GM21360 (cell line): Measurements from ENCODE around the gene PIP4K2A.

Experiments
- ATAC-seq: cut with Tn5 transposase; IDR thresholded peaks from one replicate; pipeline ENCODE4 v1.9.1; 2021; ENCODE audit warnings: mild to moderate bottlenecking, moderate library complexity; ENCODE audit not compliant: unreplicated experiment

The PIP4K2A gene

DNA sequence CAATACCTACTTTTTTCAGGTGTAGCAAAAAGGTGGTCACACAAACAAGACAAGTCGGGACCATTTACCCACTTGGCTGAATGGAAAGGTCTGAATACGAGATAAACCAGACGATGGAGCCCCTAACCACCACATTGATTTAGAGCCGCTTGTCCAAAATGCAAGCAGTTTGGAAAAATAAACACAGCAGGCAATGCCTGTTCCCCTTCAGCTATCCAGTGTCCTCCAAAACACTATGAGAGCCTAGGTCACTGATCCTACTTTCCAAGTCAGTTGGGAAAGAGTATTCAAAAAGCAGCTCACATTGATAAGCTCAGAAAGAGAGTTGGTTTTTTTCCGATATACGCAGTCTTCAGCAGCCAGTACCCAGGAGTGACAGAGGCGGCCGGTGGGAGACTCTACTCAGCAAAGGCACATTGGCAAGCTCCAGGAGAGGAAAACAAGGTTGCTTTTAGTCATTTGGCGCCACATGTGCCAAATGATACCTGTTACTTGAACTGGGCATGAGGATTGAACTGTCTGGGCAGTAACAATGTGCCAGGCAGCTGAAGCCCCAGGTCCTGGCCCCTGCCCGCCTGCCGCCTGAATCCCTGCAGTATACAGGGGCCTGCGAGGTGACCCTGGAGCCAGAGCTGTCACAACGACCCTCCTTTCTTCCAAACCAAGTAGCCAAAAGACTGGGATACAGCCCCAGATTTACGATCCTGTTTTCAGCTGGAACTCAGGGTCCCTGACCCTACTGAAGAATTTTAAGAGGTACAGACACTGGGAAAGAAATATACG, 109.8 kb downstream of the PIP4K2A start:
- no peak for ATAC-seq

DNA sequence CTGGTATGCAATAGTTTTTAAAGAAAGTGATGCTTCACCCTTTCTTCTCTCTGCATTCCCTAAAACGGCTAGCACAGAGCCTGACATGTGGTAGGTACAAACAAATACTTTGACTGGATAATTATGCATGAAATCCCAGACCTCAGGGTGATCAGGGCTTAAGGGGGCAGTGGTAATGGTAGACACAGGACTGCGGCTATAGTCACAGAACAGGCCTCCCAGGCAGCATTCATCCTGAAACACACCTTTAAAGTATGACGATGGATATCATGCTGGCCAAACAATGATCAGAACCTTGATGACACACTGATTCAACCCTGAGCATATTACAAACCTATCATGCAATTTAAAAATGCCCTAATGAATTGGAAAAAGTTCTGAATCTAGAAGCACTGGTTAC, 110.8 kb downstream of the PIP4K2A start:
- ATAC-seq: no peak

DNA sequence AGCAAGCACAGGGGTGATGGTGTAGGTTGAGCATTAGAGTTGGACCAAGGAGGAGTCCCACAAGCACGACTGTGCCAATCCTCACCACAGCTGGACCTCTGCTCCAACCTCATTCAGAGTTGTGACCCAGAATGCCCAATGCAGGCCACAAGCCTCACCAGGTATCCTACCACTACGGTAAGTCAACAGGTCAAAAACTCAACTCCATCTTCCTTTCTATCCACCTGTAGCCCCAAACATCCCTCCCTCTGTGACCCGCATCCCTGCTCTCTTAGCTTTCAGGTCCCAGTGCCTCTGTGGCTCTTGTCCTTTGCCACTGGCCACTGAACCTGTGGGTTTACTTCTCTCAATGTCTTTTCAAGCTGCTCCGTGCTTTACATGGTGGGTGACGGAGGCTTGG, 112.8 kb downstream of the PIP4K2A start:
- ATAC-seq: no peak

DNA sequence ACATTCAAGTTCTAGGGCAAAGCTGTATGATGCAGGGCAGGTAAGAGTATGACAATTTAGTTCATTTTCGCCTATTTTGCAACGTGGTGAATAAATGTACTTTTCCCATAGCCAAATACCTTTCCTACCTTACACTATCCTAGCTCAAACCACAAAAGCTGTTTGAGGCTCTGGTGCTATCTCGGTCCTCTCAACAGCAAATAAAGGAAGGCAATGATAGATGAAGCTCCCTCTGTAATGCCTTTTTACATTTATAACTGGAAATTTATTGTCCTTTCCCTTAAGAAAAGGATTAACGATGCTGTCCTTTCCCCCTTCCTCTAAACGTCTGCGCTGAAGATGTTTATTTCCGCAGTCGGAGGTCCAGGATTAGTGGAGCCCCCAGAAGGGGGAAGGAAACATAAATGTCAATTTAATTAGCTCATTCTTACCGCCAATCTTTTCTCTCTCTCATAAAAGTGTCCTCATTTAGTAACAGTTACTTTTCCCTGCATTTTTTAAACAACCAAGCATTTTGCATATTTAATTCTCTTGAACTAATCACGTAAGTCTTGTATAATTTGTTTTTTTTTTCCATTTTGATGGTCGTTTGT, 114.6 kb downstream of the PIP4K2A start:
- ATAC-seq: no peak

DNA sequence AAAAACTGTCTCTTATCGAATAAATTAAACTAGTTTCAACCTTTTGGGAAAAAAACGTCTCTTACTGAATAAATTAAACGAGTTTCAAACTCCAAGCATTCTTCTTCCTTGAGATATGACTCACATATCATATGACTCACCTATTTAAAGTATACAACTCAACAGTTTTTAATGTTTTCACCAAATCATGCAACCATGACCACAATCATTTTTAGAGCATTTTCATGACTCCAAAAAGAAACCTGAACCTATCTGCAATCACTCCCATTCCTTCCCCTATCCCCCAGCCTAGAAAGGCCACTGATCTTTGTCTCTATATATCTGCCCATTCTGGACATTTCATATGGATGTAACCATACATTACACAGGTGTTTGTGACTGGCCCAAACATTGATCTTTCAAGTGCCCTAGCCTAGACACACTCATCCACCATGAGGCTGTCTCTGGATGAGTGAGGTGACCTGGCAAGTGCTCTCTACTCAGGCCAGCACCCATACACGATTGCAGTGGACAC, 115.3 kb downstream of the PIP4K2A start:
- ATAC-seq: no peak

DNA sequence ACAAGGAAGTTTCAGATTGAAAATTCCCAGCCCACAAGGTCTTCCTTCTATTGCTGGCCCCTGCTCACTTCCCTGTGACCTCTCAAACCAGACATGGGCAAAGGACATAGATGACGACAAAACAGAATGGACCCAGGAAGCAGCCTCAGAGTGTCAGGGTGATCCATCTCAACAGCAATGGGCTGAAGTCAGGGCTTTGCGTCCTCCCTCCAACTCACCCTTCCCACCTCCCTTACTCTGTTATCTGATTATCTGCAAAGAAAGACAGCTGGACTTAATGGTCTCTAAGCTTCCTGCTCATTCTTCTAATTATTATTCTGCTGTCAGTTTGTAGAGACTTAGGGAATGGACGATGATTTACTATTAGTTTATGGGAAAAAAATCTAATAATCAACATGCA, 115.9 kb downstream of the PIP4K2A start:
- ATAC-seq: no peak

DNA sequence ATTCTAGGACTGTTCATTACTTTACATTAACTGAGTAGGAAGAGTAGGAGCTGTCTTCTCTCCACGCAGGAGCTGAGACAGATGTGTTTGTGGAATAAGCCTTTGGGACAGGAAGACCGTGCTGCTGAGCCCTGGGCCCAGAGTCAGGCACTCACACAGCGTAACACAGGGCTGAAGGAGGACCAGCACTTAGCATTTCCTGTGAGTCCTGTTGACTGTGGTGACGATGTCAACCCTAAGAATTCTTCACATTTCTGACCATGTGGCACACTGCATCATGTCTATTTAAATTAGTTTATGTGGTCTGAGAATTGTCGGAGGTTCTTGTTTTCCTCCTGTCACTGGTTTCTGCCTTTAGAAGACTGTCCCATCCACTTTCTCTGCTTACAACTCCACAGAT, 117.2 kb downstream of the PIP4K2A start:
- ATAC-seq: peak; percentile 48

DNA sequence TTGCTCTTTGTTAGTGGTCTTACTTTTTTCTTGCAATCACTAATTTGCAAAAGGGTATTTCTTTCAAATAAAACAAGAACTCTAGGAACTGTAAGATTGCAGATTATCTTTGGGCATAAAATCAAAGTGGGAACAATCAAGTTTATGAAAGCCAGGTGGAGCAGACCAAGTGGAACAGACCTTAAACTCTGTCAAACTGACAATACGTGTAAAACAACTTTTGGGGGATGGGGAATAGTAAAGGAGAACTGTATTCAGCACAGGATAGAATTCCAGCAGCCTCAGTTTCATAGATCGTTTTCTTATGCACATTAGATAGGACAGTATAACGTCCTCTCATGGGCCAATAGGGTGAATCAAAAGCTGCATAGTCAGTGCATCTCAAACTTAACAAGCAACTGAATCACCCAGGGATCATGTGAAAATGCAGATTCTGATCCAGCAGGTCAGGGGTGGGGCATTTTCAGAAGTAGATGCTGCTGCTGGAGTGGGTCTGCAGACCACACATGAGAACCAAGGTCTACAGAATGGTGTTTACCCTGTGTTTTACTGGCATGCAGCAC, 120.7 kb downstream of the PIP4K2A start:
- no peak for ATAC-seq

DNA sequence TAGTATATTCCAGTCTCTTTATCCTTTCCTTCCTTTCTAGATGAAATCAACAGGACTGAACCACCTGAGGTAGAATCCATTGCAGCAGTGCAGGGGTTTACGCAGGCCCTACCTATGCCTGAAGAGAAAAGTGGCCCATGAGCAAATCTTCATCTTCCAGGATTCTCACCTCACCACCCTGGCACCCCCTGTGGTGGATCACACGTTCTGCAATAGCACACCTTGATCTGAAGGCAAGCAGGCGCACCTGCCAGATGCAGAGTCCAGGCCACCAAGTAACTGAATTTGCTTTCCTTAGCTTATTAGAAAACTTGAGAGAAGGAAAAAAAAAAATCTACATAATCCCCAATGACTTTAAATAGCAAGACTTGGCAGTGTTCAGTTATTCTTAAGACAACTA, 121.4 kb downstream of the PIP4K2A start:
- ATAC-seq: no peak

DNA sequence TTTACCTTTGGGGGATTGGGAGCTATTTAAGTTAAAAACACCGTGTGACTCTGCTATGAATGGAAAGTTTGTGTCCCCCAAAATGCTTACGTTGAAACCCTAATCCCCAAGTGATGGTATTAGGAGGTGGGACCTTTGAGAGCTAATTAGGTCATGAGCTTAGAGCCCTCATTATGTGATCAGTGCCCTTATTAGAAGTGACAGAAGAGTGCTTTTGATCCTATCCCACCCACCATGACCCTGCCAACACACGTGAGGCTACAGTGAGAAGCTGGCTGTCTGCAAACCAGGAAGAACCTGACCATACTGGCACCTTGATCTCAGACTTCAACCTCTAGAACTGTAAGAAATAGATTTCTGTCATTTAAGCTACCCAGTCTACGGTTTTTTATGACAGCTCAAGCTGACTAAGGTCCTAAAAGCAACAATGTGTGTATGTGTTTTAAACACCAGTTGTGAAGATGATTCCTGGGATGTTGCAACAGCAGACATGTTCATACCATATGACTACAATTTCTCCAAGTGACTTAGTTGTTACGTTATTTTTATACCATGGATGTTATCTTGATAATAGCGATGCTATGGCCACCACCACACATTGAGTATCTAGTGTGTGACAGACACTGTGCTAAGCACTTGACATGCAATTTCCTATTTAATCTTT, 124.4 kb downstream of the PIP4K2A start:
- no peak for ATAC-seq

DNA sequence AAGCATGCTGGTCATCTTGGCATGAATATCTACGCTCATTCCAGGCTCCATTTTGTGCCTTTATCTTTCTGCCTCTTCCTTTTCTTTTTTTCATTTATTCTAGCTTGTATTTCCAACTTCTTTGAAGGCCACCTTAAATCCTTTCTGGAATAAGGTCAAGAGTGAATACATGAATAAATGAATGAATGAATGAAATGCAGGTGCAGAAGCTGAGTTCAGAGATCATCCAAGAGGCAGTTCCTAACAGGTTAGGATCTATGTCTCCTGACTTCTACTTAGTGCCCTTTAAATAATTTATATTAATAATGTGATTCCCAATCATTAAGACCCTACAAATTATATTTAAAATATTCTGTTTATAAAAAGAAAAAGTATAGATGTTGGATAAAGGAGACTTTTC, 125.9 kb downstream of the PIP4K2A start:
- no peak for ATAC-seq

DNA sequence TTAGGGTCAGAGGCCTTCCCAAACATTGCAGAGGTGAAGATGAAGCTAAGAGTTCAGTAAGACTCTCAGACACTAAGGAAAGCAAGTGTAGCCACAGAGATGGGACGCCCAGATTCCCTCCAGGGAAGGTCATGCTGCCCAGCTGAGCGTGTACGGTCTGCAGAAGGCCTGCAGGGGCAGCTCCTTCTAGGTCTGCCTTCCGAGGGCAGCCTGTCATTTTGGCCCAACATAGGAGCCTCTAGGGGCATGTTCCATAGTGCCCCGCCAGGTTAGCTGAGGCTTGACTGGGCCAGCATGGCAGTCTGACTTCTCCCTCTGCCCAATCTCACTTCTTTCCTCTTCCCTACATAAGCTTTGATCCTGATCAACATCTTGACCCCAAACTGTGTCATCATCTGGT, 130.7 kb downstream of the PIP4K2A start:
- no peak for ATAC-seq

DNA sequence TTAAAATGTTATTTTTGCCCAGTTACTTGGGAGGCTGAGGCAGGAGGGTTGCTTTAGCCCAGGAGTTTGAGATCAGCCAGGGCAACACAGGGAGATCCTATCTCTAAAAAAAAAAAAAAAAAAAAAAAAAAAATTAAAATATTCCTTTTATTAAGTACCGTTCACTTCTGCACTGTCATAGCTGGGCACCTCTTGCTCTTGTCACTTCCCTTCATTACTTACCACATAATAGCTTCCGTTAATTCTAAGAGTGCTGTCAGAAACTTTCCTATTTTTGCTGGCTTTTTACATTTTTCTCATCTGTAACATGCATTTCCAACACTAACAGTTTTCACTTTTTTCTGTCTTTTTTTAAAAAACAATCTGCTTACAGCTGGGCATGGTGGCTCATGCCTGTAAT, 132.9 kb downstream of the PIP4K2A start:
- ATAC-seq: no peak

DNA sequence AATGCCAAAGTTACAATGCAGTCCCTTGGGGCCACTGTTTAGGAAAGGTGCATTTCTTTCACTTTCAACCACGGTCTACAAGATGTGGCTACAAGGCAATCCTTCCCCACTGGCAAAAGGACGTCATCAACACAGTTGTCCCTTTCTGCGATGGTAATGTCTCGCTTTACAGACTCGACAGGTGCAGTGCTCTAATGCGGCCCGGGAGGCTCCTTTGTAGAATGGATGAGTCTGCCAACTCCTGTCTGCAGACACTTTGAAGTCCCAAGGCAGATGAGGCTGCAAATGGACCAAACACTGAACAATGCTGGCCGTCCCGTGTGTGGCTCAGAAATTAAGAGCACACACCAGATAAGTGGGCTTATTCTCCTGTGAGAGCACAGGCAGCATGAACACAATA, 133.7 kb downstream of the PIP4K2A start:
- no peak for ATAC-seq

DNA sequence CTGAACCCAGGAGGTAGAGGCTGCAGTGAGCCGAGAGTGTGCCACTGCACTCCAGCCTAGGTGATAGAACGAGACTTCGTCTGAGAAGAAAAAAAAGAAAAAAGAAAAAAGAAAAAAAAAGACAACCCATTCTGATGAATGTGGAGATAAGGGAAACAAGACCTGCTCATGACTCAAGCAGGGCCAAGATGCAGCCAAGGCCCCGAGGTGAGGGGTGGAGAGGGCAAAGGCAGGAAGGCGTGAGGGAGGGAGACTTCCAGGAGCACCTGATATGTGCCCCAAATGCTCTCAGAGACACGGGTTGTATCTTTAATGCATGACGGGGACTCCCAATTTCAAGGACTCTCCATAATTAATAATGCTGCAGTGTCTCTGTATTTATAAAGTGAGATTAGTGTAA, 134.6 kb downstream of the PIP4K2A start:
- ATAC-seq: no peak

DNA sequence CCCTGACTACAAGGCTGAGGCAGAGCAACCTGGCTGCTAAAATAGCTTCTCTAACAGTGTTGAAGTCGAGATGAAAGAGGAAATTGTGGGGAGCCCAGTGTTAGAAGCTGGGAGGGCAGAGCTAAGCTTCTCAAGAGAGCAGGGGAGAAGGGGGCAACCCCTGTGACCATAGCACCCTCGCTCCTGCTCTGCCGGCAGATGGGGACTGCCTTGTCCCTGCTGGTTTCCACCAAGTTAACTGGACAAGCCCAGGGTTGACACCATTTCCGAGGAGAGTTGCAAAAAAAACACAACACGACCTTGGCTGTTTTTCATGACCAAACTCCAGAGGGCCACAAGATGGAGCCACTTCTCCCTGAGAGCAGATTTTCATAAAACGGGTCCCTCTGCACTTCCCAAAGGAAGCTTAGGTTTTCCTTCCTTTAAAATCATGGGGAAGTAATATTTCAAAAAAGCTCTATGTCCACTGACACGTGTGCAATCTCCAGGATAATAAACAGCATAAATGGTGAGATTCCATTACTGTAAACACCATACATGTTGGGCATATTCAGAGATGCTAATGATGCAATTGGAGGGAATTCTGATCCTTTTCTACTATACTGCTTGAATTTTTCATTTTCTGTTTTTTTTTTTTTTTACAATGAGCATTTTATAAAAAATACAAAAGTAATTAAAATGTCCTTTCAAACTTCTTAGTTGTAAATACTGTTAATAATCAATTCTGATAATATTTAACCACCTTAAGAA, 140.4 kb downstream of the PIP4K2A start:
- ATAC-seq: no peak

DNA sequence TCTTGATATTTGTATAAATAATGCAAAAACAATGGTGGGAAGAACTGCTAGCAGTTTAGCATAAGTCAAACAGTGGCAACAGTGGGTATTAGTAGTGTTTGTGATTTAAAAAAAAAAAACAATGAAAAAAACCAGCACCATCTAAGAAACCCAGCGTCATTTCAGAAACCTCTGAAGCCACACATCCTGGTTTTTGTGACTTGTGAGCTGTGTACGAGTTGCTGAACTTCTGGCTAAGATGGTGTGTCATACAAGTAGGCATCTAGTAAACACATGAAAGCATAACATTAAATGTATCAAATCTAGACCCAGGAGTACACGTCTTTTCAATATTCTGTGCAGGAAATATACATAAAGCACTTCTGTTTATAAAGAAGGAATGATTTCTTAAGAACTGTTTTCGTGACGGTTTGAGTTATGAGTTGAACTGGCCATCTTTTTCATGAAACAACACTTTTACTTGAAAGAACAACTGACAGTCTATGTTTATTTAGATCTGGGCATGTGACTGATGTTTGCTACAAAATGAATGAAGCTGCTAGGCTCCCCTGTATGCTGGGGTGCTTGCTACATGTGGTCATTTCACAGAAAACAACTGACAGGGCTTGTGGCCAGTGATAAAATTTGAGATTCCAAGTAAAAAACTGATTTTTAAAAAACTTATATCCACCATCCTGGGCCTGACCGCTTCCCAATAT, 143.5 kb downstream of the PIP4K2A start:
- ATAC-seq: no peak

DNA sequence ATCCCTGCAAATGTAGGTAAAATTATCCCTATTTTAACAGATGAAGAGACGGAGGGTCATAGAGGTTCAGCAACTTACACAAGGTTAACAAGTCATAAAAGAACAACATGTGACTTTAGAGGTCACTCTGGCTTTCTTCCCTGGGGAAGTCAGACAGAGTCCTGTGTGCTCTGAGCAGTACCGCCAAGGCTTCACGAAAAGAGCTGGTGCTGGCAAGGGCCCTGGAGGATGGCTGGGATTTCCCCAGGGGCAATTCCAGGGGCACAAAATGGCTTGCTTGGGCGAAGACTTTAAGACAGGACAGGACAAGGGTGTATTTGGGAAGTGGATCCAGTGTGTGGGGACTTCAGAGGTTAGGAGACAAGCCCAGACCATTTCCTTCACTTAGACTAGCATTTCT, 144.1 kb downstream of the PIP4K2A start:
- ATAC-seq: no peak

DNA sequence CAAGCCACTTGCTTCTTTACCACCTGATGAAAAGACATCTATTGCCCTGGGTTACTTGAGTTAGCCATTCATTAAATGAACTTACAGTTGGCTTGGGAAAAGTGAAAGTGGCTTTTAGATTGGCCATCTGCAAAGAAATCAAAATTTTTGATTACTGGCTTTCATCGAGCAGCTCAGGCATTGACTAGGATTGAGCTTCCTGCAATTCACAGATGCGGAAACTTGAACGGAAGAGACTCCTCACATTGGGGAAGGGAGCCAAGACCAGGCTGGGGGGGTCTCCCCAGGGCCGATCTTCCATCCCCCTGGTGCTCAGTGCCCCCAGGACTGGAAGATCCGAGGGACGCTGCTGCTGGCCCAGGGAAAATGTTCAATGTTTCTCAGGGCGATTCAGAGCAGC, 145.4 kb downstream of the PIP4K2A start:
- no peak for ATAC-seq

DNA sequence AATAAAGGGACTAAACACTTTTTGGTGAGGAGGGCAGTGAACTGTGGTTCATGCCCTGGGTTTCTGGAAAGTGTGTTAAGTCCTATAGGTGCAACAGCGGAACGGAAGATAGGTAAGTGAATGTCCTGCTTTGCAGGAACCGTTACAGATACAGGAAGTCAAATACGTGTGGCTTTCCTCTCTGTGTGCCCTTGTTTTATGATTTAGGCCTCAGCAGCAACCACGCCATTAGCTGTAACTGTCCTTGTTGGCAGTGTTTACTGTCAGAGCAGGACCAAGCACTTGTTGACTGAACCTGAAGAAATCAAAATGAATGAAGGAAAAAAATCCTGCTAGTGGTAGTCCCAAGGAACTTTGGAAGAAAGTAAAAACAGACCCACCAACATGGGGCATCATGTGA, 150.3 kb downstream of the PIP4K2A start:
- ATAC-seq: no peak
